Ammon's horn (tissue), 1 donor: Measurements from ENCODE around the gene BEND3.
A peak's percentile ranks its signal among the peaks of the same experiment; 100 is the strongest.
"Not testable (repeated sequence)": the region's sequence is repeated elsewhere in the genome, so short reads cannot be mapped to it uniquely, and the experiment has no call there.

Experiments
- DNase-seq: peaks from one replicate; pipeline ENCODE4 v3.0.0-alpha.2; 2016; ENCODE audit warnings: low spot score

BEND3 gene

GRCh38 chr6:107114926-107115694, at the start of gene BEND3:
BEND3 (minus strand) TSS chr6:107115515; CDS start chr6:107099285, 16,230 bp downstream.
- DNase-seq: no peak

GRCh38 chr6:107164299-107164698, 49.0 kb upstream of the BEND3 start:
- not testable (repeated sequence) for DNase-seq

GRCh38 chr6:107161521-107161920, 46.2 kb upstream of the BEND3 start:
- no peak for DNase-seq

- no peak for DNase-seq
Measured at GRCh38 chr6:107156617-107157016, 41.3 kb upstream of the BEND3 start.

GRCh38 chr6:107154801-107155160, 39.5 kb upstream of the BEND3 start:
- DNase-seq: no peak

GRCh38 chr6:107154131-107154800, 39.0 kb upstream of the BEND3 start:
- DNase-seq: peak; percentile 8

- DNase-seq: no peak
Measured at GRCh38 chr6:107152638-107153430, 37.5 kb upstream of the BEND3 start.

GRCh38 chr6:107144666-107145065, 29.4 kb upstream of the BEND3 start:
- DNase-seq: no peak

GRCh38 chr6:107144014-107144413, 28.7 kb upstream of the BEND3 start:
- no peak for DNase-seq

- no peak for DNase-seq
Measured at GRCh38 chr6:107140581-107140980, 25.3 kb upstream of the BEND3 start.

GRCh38 chr6:107136324-107136723, 21.0 kb upstream of the BEND3 start:
- not testable (repeated sequence) for DNase-seq

GRCh38 chr6:107135048-107135680, 19.8 kb upstream of the BEND3 start:
- DNase-seq: not testable (repeated sequence)

- peak; percentile 26 for DNase-seq
Measured at GRCh38 chr6:107132330-107132954, 17.1 kb upstream of the BEND3 start.

GRCh38 chr6:107129370-107129925, 14.1 kb upstream of the BEND3 start:
- no peak for DNase-seq

- DNase-seq: no peak
Measured at GRCh38 chr6:107128577-107128976, 13.3 kb upstream of the BEND3 start.

GRCh38 chr6:107128175-107128574, 12.9 kb upstream of the BEND3 start:
- no peak for DNase-seq

GRCh38 chr6:107125771-107126170, 10.5 kb upstream of the BEND3 start:
- DNase-seq: no peak

- DNase-seq: no peak
Measured at GRCh38 chr6:107124934-107125348, 9.6 kb upstream of the BEND3 start.

- no peak for DNase-seq
Measured at GRCh38 chr6:107123501-107123900, 8.2 kb upstream of the BEND3 start.

GRCh38 chr6:107122748-107123147, 7.4 kb upstream of the BEND3 start:
- no peak for DNase-seq

GRCh38 chr6:107121964-107122495, 6.7 kb upstream of the BEND3 start:
- DNase-seq: no peak
